HS-5 (cell line): Measurements from ENCODE around the gene HCN4.
"Not testable (repeated sequence)": the region's sequence is repeated elsewhere in the genome, so short reads cannot be mapped to it uniquely, and the experiment has no call there.

Experiments
- DNase-seq: peaks from one replicate; pipeline ENCODE4 v3.0.0-alpha.2; 2012; ENCODE audit warnings: low read depth

Gene HCN4

DNA sequence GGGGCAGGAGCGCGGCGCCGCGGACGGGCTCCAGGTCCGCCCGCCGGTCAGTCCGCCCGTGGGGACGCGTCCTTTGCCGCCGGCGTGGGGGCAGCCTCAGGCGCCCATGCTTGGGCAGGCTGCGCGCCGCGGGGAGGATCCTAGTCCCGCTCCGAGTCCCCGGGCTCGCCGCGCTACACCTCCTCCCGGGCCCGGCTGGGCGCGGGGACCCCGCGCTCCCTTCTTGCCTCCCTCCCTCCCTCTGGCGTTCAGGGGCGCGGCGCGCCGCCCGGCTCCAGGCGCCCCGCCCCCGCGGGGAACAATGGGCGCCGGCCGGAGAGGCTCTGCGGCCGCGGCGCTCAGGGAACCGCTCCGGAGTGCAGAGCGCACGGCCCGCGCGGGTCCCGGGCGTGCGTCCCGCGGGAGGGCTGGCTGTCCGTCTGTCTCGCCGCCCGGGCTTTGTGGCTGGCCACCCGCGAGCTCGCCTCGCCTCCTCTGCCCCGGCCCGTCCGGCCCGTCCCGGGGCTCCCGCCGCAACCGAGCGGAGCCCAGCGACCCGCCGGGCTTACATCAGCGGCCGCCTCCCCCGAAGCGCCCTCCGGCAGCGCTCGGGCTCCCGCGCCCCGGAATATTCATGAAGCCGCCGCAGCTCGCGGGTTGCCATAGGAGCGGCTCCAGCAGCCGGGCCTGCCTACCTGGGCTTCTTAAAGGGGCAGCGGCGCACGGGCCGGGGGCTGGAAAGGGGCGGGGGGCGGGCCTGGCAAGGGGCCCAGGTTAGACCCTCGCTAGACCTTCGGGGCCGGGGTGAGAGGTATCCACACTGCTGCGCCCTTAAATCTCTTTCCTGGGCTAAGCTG is at the start of gene HCN4:
Gene HCN4, minus strand, starts transcription at position 658 of the 836 bp plus-strand sequence. CDS start 688 bp downstream, outside the sequence.
- DNase-seq = no peak

- DNase-seq = no peak
Measured at GRCh38 chr15:73414876-73415275, 46.1 kb upstream of the HCN4 start.

- DNase-seq = no peak
Measured at GRCh38 chr15:73403171-73403570, 34.4 kb upstream of the HCN4 start.

GRCh38 chr15:73400222-73400621 is 31.5 kb upstream of the HCN4 start:
- DNase-seq = not testable (repeated sequence)

DNA sequence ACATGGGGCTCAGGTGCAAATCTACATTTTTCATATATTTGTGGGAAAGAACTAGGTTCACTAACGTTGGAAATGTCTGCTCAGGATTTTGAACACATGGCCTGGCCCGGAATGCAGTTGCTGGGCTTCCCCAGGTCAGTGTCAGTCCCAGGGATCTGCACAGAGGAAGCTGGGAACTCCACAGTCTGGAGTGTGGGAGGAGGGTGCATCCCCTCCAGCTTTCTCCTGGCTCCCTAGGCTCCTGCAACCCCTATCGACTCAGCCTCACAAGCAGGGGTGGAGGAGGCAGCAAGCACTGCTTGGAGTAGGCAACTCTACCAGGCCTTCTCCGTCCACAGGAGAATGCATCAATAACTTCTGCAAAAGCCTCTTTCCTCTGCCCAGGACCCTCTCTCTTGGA is 30.1 kb upstream of the HCN4 start:
- no peak for DNase-seq

- DNase-seq = no peak
Measured at GRCh38 chr15:73397461-73397860, 28.7 kb upstream of the HCN4 start.

DNA sequence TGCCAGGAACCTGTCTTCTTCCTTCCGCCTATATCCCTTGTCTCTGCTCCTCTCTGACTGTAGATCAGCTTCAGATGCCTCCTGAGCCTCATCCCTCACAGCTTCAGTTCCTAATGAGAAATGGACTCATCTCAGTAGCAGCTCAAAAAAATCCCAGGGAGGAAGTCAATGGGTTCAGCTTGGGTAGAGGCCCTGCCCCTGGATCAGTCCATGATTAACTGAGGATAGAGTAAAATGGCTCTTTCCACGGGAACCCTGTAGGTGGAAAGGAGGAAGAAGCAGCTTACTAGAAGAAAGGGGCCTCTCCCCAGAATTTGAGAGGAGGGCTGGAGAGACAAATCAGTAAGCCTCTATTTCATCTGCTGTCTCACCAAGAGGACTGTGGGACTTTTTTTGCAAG is 26.9 kb upstream of the HCN4 start:
- no peak for DNase-seq

- no peak for DNase-seq
Measured at GRCh38 chr15:73394782-73395181, 26.0 kb upstream of the HCN4 start.

DNA sequence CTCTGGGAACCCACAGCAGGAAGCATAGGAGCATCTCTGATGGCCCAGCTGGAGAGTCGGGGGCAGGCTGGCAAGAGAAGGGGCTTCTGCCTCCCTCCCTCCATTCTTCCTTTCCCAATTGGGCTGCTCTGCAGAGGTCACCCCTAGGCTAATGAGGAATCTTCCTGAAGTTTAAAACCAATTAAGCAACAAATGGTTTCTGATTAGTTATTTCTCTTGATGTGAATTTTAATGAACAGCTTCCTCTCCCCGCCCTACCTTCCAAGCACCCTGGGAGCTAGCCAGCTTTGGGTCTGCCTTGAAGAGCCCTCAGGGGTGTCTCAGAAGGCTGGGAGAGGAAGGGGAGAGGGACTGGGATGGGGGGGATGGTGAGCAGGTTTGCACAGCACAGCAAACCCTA is 24.6 kb upstream of the HCN4 start:
- DNase-seq = no peak

DNA sequence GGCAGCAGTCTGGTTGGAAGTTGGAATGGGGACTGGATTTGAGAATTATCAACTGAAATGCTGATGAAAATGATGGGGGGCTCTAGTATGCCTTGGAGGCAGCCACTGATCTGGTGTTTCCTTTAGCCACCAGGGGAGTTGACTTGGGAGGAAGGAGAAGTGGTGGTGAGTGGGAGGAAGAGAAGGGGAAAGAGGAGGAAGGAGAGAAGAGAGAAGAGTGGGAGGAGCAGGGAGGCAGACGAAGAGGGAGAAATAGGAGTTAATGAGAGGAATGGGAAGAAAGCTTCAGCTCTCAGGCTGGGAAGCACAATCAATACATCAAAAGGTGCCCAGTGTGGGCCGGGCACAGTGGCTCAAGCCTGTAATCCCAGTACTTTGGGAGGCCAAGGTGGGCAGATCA is 23.3 kb upstream of the HCN4 start:
- no peak for DNase-seq

- no peak for DNase-seq
Measured at GRCh38 chr15:73391128-73391872, 22.5 kb upstream of the HCN4 start.

- DNase-seq = no peak
Measured at GRCh38 chr15:73389971-73390544, 21.3 kb upstream of the HCN4 start.

- no peak for DNase-seq
Measured at GRCh38 chr15:73389539-73389938, 20.8 kb upstream of the HCN4 start.

- DNase-seq = peak; percentile 79
Measured at GRCh38 chr15:73388256-73388781, 19.6 kb upstream of the HCN4 start.

DNA sequence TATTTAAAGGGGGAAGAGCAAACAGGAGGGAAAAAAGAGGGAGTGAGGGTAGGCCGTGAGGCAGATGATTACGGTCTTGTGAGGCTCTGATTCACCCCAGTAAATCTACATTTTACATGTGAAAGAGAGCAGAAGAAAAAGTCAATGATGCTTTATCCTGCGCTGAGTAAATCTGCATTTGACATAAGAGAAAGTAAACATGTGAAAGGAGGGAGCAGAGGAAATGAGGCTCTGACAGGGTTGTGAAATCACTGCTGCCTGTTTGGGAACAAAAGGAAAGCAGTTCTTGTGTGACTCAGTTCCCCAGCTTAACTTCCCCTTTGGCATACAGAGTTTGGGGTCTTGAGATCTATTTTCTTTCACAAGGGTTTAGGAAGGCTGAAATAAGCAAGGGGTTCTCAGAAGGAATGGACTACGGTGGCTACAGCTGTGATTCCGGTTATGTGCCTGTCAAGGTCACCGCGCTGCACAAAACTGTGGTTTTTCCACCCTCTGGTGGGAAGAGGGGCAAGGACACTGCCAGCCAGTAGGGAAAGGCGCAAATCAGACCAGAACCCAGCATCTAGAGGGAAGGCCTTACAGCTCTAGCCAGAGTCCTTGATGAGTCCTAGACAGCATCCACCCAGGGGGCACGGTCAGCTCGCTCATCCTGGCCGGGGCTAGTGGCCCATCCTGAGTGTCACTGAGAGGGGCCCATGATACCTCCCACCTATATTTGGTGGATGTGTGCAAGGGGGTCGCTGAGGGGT is 18.9 kb upstream of the HCN4 start:
- no peak for DNase-seq

DNA sequence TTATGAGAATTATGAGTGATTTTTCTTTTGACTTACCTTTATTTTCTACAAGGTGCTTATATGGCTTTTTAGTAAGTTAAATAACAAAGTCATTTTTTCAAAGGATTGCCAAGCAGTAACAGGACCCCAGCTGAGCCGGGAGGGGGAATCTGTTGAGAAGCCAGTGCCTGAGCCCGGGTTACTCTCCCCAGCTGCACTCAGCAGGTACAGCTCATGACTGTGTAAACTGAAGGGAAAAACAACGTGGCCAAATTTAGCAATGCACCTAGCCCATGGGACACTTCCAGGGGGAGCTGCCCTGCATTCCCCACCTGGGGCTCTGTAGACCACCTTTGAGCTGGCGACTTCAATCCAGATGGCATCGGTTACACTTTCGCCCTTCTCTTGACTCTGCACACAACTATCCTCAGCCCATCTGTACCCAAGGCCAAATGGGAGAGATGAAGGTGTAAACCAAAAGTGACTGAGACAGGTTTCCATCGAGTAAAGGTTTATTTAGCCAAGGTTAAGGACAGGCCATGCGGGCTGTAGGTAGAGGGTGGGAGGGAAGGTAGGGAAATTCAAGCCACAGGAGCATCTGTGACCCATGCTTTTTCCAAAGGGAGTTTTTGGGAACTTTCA is 18.2 kb upstream of the HCN4 start:
- DNase-seq = no peak

- DNase-seq = no peak
Measured at GRCh38 chr15:73386238-73386637, 17.5 kb upstream of the HCN4 start.

GRCh38 chr15:73385205-73385604 is 16.4 kb upstream of the HCN4 start:
- no peak for DNase-seq

- no peak for DNase-seq
Measured at GRCh38 chr15:73383310-73384189, 14.8 kb upstream of the HCN4 start.

DNA sequence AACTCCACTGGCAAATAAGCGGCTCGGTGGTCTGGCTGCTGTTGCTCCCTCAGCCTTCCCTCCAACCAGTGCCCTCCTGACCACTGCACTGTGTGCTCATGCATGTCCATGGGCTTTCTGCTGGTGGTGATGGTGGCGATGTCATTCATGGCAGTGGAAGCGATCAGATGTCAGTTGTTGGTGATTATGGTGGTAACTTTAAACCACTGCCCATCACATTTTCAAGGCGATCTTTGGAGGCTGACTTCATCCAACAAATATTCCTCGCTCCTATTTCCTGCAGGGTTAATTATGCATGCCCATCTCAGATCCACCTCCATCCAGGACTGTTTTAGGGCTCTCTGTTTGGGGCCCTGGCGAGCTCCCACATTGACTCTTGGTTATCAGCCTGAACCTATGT is 13.4 kb upstream of the HCN4 start:
- DNase-seq = no peak

- no peak for DNase-seq
Measured at GRCh38 chr15:73380661-73381060, 11.9 kb upstream of the HCN4 start.
